RPMI7951 (cell line): ENCODE results near the gene AFDN. TPM values are rescaled to one million over a fixed set of nuclear protein-coding genes. Genes with fewer than 3 reads are reported as not detected.

ENCODE experiments used
- DNase-seq: peaks from one replicate; pipeline ENCODE4 v3.0.0-alpha.2; 2012; ENCODE audit warnings: low read depth
- total RNA-seq: library from RNA; depleted of rRNA; stranded (reverse); fragments of >200 nt; shearing (Covaris generic); gene quantifications from 2 replicates; pipeline ENCODE4 v1.2.3, GENCODE V29; 2014; rRNA removed

AFDN gene, protein sequence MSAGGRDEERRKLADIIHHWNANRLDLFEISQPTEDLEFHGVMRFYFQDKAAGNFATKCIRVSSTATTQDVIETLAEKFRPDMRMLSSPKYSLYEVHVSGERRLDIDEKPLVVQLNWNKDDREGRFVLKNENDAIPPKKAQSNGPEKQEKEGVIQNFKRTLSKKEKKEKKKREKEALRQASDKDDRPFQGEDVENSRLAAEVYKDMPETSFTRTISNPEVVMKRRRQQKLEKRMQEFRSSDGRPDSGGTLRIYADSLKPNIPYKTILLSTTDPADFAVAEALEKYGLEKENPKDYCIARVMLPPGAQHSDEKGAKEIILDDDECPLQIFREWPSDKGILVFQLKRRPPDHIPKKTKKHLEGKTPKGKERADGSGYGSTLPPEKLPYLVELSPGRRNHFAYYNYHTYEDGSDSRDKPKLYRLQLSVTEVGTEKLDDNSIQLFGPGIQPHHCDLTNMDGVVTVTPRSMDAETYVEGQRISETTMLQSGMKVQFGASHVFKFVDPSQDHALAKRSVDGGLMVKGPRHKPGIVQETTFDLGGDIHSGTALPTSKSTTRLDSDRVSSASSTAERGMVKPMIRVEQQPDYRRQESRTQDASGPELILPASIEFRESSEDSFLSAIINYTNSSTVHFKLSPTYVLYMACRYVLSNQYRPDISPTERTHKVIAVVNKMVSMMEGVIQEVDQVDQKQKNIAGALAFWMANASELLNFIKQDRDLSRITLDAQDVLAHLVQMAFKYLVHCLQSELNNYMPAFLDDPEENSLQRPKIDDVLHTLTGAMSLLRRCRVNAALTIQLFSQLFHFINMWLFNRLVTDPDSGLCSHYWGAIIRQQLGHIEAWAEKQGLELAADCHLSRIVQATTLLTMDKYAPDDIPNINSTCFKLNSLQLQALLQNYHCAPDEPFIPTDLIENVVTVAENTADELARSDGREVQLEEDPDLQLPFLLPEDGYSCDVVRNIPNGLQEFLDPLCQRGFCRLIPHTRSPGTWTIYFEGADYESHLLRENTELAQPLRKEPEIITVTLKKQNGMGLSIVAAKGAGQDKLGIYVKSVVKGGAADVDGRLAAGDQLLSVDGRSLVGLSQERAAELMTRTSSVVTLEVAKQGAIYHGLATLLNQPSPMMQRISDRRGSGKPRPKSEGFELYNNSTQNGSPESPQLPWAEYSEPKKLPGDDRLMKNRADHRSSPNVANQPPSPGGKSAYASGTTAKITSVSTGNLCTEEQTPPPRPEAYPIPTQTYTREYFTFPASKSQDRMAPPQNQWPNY (N-terminal part only)
- total RNA-seq: 41.6 and 46.6 TPM in 2 replicates

GRCh38 chr6:167826896-167827582, at the start of gene AFDN:
Gene AFDN (plus strand): TSS chr6:167826911. CDS start chr6:167827133, 222 bp downstream.
- no peak for DNase-seq

- DNase-seq: no peak
Measured at GRCh38 chr6:167778497-167779128, 48.1 kb upstream of the AFDN start.

DNA sequence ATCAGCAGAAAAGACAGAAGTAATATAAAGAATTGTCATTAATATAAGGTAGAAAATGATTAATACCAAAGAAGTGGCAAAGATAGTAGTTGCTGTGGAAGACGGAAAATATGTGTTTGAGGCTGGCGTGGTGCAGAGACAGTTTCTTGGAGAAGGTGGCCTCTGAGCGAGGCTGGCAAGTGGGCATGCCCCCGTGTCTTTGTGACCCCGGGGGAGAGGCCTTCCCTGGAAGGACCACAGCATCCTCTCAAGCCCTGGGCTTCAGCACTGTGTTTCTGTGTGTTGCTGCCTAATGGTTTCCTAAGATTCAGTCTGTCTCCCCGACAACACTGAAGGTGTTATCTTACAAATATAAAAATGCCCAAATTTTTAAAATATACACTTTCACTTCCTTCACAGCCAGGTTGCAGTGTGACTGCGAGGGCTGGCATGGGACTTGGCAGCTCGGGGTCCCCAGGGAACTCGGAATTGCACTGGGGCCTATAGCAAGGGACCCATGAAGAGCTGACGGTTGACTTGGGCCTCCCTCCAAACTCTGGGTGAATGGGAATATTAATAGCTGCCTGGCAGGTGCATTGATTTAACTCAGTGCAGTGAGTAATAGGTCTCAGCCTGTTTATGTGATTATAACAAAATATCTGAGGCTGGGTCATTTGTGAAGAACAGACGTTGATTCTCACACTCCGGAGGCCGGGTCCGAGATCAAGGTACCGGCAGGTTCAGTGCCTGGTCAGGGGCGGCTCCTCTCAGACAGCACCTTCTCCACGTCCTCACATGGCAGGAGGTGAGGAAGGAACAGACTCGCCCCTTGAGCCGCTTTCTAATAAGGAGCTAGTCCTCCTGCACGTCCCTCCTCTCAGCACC, 47.4 kb upstream of the AFDN start:
- DNase-seq: no peak

DNA sequence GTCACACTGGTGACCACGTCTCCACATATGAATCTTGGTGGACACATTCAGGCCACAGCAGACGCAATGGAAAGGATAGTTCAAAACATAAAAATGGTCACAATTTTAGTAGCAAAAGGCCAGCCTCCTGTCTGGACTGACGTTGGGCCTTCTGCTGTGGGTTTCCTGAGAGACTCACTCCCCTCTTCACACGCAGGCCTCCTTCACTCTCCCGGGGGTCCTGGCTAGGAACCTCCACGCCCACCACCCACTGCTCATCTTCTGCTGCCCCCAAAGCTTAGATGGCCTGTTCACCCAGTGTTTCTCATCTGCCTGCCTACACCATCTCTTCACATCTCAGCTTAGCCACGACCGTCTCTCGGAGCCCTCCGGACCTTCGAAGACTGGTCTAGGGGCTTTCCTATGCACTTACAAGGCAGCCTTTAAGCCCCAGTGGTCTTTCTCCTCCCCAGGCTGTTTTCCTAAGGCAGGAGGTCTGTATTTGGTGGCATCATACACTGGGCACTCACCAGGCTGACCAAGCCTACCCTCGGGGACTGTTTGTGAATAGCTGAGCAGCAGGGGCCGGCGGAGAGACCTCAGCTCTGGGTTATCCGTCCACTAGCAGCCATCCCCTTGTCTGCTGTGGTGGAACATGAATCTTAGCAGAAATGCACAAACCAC, 46.6 kb upstream of the AFDN start:
- no peak for DNase-seq

GRCh38 chr6:167781066-167781767, 45.5 kb upstream of the AFDN start:
- no peak for DNase-seq

GRCh38 chr6:167781868-167782267, 44.8 kb upstream of the AFDN start:
- DNase-seq: no peak

- DNase-seq: no peak
Measured at GRCh38 chr6:167782698-167783517, 43.8 kb upstream of the AFDN start.

GRCh38 chr6:167786853-167787675, 39.6 kb upstream of the AFDN start:
- no peak for DNase-seq

DNA sequence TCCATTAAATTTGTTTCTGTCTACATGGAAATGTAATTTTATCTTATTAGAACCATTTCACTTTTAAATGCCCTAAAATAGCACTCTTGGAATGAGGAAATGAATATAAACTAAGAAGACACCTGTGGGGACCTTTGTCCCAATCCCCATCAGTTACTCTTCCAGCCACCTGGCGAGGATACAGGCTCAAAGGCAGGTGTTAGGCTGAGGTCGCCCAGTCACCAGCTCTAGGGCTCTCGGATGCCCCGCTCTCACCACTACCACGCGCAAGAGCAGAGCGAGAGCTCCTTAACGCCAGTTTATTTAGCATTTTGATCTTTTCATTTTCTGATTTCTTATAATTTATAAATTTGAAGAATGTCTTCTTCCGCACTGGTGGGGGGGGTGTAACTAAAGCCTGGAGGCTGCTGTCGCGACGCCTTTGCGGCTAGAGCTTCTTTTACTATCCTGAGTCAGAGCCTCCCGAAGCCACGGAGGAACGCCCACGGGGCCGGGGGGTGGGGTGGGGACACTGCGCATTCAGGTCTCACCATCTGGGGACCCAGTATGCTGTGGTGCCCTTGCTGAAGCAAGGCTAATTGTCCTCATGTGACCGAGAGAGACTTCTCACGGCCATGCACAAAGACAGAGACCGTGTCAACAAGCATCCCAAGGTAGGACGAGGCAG, 38.7 kb upstream of the AFDN start:
- DNase-seq: peak; percentile 48

- no peak for DNase-seq
Measured at GRCh38 chr6:167788563-167788903, 38.2 kb upstream of the AFDN start.

DNA sequence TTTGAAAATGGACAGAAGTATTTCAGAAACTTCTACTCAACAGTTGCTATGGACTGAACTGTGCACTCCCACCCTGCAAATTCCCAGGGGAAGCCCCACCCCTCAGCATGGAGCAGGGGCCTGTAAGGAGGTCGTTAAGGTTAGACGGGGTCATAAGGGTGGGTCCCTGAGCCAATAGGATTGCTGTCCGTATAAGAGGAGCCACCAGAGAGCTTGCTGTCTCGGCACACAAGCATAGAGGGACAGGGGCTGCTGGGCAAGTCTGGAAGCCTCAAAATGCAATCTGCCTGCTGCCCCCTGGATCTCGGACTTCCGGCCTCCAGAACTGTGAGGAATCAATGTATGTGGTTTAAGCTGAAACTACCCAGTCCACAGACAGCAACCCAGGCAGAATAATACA, 37.4 kb upstream of the AFDN start:
- DNase-seq: no peak

DNA sequence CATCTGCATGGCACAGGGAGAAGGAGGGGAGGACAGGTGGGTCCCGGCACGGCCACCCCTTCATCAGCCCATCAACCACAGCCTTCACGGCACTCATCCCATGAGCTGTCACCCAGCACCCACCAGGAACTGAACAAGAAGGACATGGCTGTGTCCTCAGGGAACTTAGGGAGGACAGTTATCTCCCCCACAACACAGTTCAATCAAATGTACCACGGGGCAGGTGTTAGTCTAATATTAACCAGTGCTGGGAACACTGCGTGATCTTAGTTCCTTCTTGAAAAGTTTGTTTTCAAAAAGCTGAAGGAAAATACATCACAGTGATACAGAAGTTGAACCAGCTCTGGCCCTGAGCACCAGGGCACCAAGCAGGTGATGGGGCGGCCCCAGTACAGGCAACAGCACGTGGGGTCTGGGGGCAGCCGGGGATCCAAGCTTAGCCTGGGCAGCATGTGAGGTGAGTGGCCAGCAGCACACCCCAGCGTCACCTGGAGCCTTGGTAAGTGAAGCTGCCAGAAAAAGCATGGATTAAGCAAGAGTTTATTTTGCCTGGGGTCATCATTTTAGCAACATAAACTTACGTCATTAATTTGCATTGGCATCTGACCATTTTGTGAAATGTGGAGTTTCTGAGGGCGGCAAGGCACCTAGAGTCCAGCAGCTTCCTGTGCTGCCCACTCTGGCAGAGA, 35.5 kb upstream of the AFDN start:
- peak; percentile 78 for DNase-seq

DNA sequence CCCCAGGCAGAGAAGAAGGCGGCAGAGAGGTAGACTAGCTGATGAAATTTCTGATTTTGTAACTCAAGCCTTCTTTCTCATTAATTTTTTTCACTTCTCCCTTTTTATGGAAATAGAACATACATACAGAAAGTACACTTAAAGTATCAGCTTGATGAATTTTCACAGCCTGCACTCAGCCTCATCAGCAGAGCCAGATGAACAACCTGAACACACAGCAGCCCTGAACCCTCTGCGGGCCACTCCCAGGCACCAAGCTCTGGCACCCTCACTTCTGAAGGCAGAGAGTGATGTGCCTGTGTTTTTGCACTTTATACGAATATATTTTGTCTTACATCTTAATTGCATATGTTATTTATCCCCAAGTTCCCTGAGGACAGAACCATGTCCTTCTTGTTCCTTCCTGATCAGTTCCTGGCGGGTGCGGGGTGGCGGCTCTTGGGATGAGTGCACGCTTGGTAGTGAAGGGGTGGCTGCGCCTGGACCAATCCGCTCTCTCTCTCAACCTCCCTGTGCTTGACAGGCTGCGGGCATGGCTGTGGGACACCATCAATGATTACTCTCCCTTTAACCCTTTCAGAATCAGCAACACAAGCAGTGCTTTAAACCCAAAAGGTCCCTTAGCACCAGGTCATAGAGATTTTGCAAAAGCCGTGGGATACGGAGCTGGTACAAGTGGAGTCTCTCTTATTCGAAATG, 34.8 kb upstream of the AFDN start:
- DNase-seq: no peak

DNA sequence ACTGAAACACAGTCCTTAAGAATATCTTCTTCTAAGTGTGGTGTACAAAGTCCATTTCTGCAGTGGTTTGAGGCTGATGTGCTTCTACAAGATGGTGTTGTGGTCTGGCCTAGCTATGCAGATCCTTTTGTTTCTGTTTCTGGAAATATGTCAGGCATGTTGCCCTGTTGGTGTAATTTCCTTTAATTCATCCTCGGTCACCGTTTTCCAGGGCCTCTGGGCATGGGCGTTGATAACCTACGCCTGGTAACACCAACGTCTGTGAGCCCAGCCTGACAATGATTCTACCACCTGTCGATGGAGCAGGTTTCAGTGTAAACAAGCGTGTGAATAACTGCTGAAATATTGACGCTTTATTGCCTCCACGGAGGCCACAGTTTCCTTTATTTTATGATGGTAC, 33.3 kb upstream of the AFDN start:
- no peak for DNase-seq
